Activated T-helper 17 cell treated with anti-CD3 and anti-CD28 coated beads, Interleukin-2, amount 50 U/mL, for 72 hours (primary cell): ENCODE data around the gene CTSF. TPM values are rescaled to one million over a fixed set of nuclear protein-coding genes. Genes with fewer than 3 reads are reported as not detected.
"Not testable (repeated sequence)": the region's sequence is repeated elsewhere in the genome, so short reads cannot be mapped to it uniquely, and the experiment has no call there.

Experiments
- ATAC-seq: fragments of 150-1000 bp; cut with Tn5 transposase; replicated peaks from 2 replicates; pipeline ENCODE4 v1.10.0; 2021; ENCODE audit warnings: mild to moderate bottlenecking, moderate library complexity
- H3K27ac Mint-ChIP-seq: one replicate; pipeline ENCODE4 v1.8.0; 2022; ENCODE audit warnings: mixed read lengths
- H3K27me3 Mint-ChIP-seq: one replicate; pipeline ENCODE4 v1.8.0; 2022; ENCODE audit warnings: mixed read lengths
- H3K36me3 Mint-ChIP-seq: one replicate; pipeline ENCODE4 v1.8.0; 2022; ENCODE audit warnings: low read depth, mild to moderate bottlenecking, mixed read lengths
- H3K4me1 Mint-ChIP-seq: one replicate; pipeline ENCODE4 v1.8.0; 2022; ENCODE audit warnings: mixed read lengths
- H3K4me3 Mint-ChIP-seq: one replicate; pipeline ENCODE4 v1.8.0; 2022; ENCODE audit warnings: mild to moderate bottlenecking, mixed read lengths
- H3K9me3 Mint-ChIP-seq: one replicate; pipeline ENCODE4 v1.8.0; 2022; ENCODE audit warnings: mixed read lengths
- total RNA-seq, 2 donors: library from RNA; stranded (reverse); gene quantifications; one replicate each; pipeline ENCODE4 v1.2.3, GENCODE V29; 2022

Gene CTSF
- total RNA-seq, 2 donors from 2014 or later: 4.1 to 12.9 TPM

DNA sequence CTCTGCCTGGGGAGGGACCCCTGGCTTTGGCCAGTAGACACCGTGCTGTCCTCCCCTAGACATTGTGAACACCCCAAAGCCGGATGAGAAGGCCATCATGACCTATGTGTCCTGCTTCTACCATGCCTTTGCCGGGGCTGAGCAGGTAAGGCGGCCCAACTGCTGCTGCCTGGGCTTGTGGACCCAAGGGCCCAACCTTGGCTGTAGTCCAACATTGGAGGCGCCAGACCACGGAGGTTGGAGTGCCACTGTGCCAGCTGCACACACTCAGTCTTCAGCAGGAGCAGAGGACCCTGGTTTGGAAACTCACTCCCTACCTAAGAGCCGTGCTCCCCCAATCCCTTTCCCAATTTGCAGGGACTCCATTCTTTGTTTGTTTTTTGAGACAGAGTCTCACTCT, 12.3 kb downstream of the CTSF start:
- Mint-ChIP-seq H3K4me3 (no peak overlapping the region), H3K27me3 (peaks cover 4% of the 10 kb centered on the region), H3K4me1 (no peaks in the 10 kb centered on the region), H3K36me3 (no peaks in the 10 kb centered on the region), H3K9me3 (no peaks in the 10 kb centered on the region), H3K27ac (no peak overlapping the region)
- ATAC-seq: no peak

DNA sequence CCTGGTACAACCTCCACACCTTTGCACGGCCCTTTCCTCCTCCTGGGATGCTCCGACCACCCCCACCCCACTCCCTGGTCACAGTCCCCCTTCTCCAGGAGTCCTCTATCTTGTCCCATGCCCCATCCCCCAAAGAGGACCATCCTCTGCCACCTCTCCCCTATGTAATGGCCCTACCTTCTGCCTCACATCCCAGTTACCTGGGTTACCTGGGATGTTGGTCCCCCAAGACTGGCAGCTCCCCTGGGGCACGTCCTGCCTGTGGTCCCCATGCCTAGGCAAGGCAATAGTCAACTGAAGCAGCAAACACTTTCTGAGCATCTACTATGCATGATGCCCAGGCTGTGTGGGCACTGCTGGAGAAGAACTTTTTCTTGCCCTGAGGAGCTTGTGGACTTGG, 13.0 kb downstream of the CTSF start:
- H3K4me3 Mint-ChIP-seq: no peak overlapping the region
- no peaks in the 10 kb centered on the region for H3K36me3 Mint-ChIP-seq
- H3K27ac Mint-ChIP-seq: no peak overlapping the region
- no peaks in the 10 kb centered on the region for H3K4me1 Mint-ChIP-seq
- no peaks in the 10 kb centered on the region for H3K9me3 Mint-ChIP-seq
- ATAC-seq: no peak
- peaks cover 4% of the 10 kb centered on the region for H3K27me3 Mint-ChIP-seq

DNA sequence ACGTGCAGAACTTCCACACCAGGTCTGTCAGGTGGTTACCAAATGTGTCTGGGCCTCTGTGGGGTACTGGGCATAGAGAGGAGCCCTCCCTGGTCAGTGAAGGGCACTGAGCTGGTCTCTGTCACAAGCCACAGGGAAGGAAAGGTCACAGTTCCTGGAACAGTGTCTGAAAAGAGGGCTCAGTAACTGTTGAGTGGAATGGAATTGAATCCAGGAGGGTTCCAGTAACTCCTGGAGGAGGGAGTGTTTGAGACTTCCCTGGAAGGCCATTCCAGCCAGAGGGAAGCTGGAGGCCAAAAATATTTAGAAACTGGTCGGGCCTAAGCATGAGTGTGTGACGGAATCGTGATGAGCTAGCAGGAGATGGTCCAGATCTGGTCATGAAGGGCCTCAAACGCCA, 13.8 kb downstream of the CTSF start:
- no peak for ATAC-seq
- peaks cover 4% of the 10 kb centered on the region for H3K27me3 Mint-ChIP-seq
- no peak overlapping the region for H3K27ac Mint-ChIP-seq
- H3K36me3 Mint-ChIP-seq: no peaks in the 10 kb centered on the region
- H3K4me3 Mint-ChIP-seq: no peak overlapping the region
- H3K4me1 Mint-ChIP-seq: no peaks in the 10 kb centered on the region
- H3K9me3 Mint-ChIP-seq: no peaks in the 10 kb centered on the region

DNA sequence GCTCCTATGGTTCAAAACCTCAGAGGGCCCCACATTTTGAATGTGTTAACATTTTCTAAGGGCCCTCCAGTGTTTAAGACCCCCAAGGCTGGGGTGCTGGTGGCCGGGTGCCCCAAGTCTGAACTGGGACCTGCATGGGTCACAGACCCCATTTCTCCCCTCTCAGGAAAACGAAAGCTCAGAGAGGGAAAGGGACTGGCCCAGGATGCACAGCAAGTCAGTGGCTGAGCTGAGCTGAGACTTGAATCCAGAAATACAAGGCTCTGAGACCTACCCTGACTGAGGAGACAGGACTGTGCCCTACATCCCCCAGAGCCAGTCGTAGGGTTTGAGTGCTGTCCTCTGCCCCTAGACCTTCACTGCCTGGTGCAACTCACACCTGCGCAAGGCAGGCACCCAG, 17.5 kb downstream of the CTSF start:
- Mint-ChIP-seq H3K27ac (no peak overlapping the region), H3K9me3 (no peaks in the 10 kb centered on the region), H3K36me3 (no peaks in the 10 kb centered on the region), H3K4me1 (no peaks in the 10 kb centered on the region), H3K4me3 (no peak overlapping the region), H3K27me3 (no peaks in the 10 kb centered on the region)
- ATAC-seq: no peak

DNA sequence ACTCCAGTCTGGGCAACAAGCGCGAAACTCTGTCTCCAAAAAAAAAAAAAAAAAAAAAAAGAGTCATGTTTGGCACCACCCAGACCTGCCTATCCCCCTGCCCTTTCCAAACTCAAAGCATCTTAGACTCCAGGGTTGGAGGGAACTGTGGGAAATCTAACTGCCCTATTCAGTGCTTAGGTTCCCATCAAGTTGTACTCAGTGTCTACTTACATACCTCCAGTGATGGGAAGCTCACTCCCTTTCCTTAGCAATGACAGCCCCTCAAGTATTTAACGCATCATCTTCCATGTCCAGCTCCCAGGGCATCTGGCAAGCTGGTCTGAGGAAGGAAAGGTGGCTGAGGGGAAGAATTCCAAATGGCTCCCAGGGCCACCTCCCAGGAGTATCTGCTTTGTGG, 18.7 kb downstream of the CTSF start:
- Mint-ChIP-seq H3K36me3 (no peaks in the 10 kb centered on the region), H3K9me3 (no peaks in the 10 kb centered on the region), H3K27ac (no peak overlapping the region), H3K4me3 (no peak overlapping the region), H3K4me1 (peaks cover 5% of the 10 kb centered on the region), H3K27me3 (no peaks in the 10 kb centered on the region)
- no peak for ATAC-seq

DNA sequence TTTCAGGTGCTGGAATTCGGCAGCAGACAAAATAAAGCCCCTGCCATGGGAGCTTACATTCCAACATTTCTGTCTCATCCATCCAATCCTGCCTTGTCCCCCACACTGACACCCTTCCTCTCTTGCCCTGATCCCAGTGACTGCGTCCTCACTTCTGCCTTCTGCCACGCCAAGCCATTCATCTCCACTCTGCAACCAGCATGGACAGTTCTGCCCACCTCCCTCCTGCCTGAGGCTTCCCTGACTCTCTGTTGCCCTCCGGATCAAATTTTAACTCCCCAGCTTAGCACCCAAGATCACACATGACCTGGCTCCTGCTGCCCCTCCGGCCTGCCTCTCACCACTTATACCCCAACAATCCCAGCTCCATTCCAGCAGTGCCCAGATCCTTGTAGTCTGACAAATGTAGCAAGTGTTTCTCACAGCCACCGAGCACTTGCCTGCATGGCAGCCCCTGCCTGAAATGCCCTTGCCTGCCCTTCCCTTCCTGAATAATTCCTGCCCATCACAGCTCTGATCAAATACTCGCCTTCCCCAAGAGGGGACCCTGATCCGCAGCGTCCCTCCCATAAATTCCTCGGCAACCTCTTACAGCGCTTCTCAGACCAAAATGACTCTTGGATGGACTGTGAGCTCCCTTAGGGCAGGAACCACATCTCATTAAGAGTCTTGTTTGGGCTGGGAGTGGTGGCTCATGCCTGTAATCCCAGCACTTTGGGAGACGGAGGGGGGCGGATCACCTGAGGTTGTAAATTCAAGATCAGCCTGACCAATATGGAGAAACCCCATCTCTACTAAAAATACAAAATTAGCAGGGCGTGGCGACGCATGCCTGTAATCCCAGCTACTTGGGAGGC, 19.4 kb downstream of the CTSF start:
- Mint-ChIP-seq H3K4me3 (no peak overlapping the region), H3K36me3 (no peaks in the 10 kb centered on the region), H3K4me1 (peaks cover 11% of the 10 kb centered on the region), H3K9me3 (no peaks in the 10 kb centered on the region), H3K27ac (peak overlapping the region; percentile 4), H3K27me3 (no peaks in the 10 kb centered on the region)
- ATAC-seq: no peak

DNA sequence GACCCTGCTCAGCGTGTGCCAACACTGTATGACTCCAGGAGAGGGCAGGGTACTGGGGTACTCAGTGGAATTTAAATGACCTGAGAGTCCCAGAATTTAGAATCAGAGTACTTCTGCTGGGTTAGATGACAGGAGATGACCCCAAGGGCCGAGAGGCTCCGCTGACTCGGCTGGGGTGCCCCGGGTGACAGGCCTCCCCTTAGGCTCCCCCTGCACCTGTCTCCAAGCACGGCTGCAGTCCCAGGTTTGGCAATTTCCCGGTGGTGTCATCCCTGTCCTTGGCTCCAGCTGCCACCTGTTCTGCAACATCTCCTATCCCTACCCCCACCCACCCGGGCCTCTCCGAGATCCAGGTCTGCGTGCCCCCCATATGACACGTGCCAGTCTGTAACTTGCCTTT, 20.4 kb downstream of the CTSF start:
- H3K4me3 Mint-ChIP-seq: no peak overlapping the region
- H3K36me3 Mint-ChIP-seq: peaks cover 6% of the 10 kb centered on the region
- H3K27me3 Mint-ChIP-seq: no peaks in the 10 kb centered on the region
- H3K9me3 Mint-ChIP-seq: no peaks in the 10 kb centered on the region
- H3K27ac Mint-ChIP-seq: no peak overlapping the region
- no peak for ATAC-seq
- peaks cover 18% of the 10 kb centered on the region for H3K4me1 Mint-ChIP-seq

DNA sequence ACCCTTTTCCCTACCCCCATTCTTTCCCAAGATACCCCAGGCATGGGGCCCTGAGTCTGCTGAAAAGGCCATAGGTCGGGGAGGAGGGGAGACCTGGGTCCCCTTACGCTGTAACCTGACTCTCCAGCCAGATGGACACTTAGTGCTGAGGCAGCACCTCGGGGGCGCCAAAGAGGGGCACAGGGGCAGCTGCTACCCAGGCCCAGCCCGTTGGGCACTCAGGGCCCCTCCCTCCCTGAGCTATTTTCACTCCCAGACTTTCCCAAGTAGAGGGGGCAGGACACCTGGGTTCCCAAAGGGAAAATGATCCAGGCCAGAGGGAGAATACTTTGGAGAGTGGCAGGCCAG, 20.8 kb downstream of the CTSF start:
- Mint-ChIP-seq H3K9me3 (no peaks in the 10 kb centered on the region), H3K36me3 (peaks cover 10% of the 10 kb centered on the region), H3K27ac (no peak overlapping the region), H3K4me3 (no peak overlapping the region), H3K4me1 (peaks cover 19% of the 10 kb centered on the region), H3K27me3 (no peaks in the 10 kb centered on the region)
- no peak for ATAC-seq

DNA sequence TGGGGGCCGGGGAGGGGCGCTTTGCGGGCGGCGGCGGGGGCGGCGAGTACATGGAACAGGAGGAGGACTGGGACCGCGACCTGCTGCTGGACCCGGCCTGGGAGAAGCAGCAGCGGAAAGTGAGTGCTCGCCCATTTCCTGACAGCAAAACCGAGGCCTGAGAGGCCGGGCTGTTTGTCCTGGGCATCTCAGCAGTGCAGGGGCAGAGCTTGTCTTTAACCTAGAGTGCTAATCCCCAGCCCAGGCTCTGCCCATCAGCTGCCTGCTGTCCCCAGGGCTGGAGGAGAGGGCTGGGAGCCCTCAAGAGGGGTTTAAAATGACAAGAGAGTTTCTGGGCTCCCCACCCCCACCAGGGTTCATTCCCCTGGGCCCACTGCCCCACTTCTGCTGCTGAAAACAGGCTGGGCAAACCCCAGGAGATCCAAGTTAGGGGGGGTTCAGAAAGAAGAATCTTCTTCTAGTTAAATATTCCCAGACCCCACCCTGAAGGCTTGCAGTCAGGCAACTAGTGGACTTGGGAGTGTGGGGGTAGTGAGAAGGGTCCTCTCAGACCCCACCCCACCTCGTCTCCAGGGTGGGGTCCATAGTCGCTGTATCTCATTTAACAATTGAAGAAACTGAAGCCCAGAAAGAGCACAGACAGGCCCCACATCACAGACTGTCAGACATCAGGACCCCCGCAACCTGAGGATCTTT, 21.3 kb downstream of the CTSF start:
- Mint-ChIP-seq H3K27ac (peak overlapping the region; percentile 81), H3K4me1 (peaks cover 25% of the 10 kb centered on the region), H3K4me3 (peak overlapping the region; percentile 95), H3K36me3 (peaks cover 15% of the 10 kb centered on the region), H3K9me3 (no peaks in the 10 kb centered on the region), H3K27me3 (no peaks in the 10 kb centered on the region)
- no peak for ATAC-seq

DNA sequence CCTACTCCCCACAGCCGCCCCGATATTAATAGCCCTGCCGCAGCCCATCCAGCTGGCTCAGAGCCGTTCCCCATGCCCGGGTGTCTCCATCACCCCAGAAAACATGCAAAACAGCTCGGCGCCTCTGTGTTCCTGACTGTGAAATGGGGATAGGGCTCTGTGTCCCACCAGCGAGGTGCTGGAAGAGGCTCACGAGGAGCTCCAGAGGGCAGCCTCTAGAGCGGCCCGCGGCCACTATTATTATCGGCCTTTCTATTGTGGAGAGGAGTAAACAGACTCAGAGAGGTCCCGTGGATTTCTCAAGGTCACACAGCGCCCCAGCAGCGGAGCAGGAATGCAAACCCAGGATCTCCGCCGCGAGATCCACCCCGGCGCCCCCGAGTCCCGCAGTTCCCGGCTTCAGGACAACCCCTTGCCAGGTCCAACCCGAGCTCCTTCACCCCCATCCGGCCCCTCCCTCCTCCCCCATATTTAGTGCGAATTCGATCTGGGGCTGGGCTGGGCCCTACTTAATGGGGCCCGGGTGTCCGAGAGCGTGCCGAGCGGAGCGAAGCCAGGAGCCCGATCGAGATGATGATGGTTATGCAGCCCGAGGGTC, 21.9 kb downstream of the CTSF start, which contains the start of gene ACTN3:
TSS of gene ACTN3 (plus strand) at position 536 of the 598 bp plus-strand sequence. CDS start at position 571, 35 bp downstream.
- H3K36me3 Mint-ChIP-seq: peaks cover 22% of the 10 kb centered on the region
- H3K27ac Mint-ChIP-seq: peak within 1 kb of the TSS; percentile 81
- ATAC-seq: peak; percentile 11
- no peaks in the 10 kb centered on the region for H3K27me3 Mint-ChIP-seq
- H3K4me1 Mint-ChIP-seq: peaks cover 30% of the 10 kb centered on the region
- no peaks in the 10 kb centered on the region for H3K9me3 Mint-ChIP-seq
- H3K4me3 Mint-ChIP-seq: peak within 1 kb of the TSS; percentile 95

DNA sequence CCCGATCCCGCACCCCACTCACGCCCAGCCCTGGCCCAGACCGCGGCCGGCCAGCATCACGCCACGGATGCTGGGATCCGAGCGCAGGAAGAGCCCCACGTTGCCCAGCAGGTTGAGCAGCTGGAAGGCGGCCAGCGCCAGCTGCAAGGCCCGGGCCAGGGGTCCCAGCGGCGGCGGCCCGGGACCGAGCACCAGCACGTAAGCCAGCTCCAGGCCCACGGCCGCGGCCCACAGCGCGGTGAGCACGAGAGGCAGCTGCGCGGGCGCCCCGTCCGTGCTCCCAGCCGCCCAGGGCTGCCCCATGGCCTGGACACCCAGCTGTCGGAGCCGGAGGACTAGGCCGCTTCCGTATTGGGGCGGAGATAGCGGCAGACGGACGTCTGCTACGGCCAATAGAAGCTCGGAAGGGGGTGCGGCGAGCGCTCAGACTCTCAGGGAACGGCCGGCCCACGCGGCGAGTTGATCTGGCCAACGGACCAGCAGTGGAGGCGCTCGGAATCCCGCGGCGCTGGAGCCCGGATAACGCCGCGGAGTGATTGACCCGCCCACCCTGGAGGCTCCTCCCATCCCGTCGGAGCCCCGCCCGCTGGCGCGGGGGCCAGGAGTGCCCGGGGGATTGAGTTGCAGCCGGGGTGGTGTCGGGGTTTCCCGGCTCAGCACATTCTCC, 22.6 kb downstream of the CTSF start, which contains the start of gene ZDHHC24:
TSS of gene ZDHHC24 (minus strand) at position 348 of the 667 bp plus-strand sequence. CDS start at position 303, 45 bp downstream.
- no peaks in the 10 kb centered on the region for H3K9me3 Mint-ChIP-seq
- H3K36me3 Mint-ChIP-seq: peaks cover 28% of the 10 kb centered on the region
- H3K27ac Mint-ChIP-seq: peak within 1 kb of the TSS; percentile 92
- H3K4me1 Mint-ChIP-seq: peaks cover 31% of the 10 kb centered on the region
- peak within 1 kb of the TSS; percentile 95 for H3K4me3 Mint-ChIP-seq
- no peaks in the 10 kb centered on the region for H3K27me3 Mint-ChIP-seq
- peak; percentile 96 for ATAC-seq

DNA sequence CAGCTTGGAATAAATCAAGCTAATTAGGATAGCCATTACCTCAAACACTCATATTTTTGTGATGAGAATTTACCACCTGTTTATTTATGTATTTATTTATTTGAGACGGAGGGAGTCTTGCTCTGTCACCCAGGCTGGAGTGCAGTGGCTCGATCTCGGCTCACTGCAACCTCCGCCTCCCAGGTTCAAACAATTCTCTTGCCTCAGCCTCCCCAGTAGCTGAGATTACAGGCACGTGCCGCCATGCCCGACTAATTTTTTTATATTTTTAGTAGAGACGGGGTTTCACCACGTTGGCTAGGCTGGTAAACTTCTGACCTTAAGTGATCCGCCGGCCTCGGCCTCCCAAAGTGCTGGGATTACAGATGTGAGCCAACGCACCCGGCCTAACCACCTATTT, 23.5 kb downstream of the CTSF start:
- not testable (repeated sequence) for H3K27me3 Mint-ChIP-seq, ATAC-seq, H3K9me3 Mint-ChIP-seq
- Mint-ChIP-seq H3K27ac (peak overlapping the region; percentile 92), H3K4me3 (peak overlapping the region; percentile 95), H3K4me1 (peaks cover 31% of the 10 kb centered on the region), H3K36me3 (peaks cover 30% of the 10 kb centered on the region)

DNA sequence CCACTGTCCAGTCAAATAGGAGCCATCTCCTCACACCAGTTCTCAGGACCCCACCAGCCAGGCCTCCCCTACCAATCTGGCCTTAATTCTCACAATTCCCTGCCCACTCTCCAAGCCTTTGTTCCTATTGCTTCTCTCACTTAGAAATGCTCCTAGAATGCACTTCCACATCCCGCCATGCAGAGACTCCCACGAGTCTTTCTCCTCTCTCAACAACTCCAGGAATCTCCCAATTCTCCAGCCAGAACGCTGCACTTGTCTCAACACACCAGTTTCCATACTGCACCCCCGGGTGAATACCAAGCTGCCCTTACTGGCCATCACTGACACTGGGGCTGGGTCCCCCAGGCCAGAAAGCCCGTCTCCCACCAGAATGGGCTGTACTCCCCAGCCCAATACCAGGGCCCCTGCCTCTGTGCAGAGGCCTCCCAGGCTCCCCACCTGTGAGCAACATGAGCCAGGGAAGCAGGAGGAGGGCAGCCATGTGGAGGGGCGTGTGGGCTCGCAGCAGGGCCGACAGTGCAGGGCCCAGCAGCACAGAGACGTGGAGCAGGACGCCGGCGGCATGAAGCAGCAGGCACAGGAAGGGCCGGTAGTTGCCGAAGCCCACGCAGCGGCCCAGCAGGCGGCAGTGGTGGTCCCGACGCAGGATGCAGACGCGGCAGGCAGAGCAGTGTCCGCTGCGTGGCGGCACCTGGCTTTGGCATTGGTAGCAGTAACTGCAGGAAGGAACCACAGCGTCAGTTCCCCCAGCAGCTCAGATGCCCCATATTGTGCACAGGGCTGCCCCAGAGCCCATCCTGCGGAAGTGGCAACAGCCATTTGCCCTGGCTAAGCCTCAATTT, 24.9 kb downstream of the CTSF start:
- Mint-ChIP-seq H3K36me3 (peaks cover 38% of the 10 kb centered on the region), H3K27me3 (no peaks in the 10 kb centered on the region), H3K4me1 (peaks cover 31% of the 10 kb centered on the region), H3K9me3 (no peaks in the 10 kb centered on the region), H3K4me3 (peak overlapping the region; percentile 95), H3K27ac (peak overlapping the region; percentile 85)
- ATAC-seq: peak; percentile 6
